Fibroblast of lung (primary cell): ENCODE measurements around the gene GTF2H1.

Experiments
- CTCF ChIP-seq, 2 donors: IDR thresholded peaks in 1 of 2; conservative IDR thresholded peaks in 1 of 2; 1 replicate in 1 of 2; 2 replicates in 1 of 2; pipeline ENCODE4 v1.5.1; 2011 to 2012; ENCODE audit warnings: low read length in 2 of 2, control low read depth in 1 of 2, inconsistent platforms in 1 of 2, low read depth in 1 of 2, mild to moderate bottlenecking in 1 of 2
- EZH2 ChIP-seq: IDR thresholded peaks from 2 replicates; pipeline ENCODE4 v1.5.1; 2012; ENCODE audit warnings: low read length, control low read depth, mild to moderate bottlenecking; ENCODE audit errors: missing control alignments

GRCh38 chr11:18383388-18384156 lies 61.2 kb downstream of the GTF2H1 start:
- TF ChIP-seq EZH2 (no peak), CTCF (conservative IDR thresholded peaks at IDR 0.05 in 1 of 2, IDR thresholded peaks at IDR 0.05 in 1 of 2; ENCODE audit: low read depth in 1 of 2, low read length in 2 of 2) (no peak)
